GM10248 (cell line): ENCODE data around the gene DYRK1A.

Experiments
- CTCF ChIA-PET: fragments of 300-600 bp; sonication (Branson Sonifier 250); formaldehyde crosslinking; extraction: SDS; loops from one replicate; lab custom pipeline; 2021; ENCODE audit warnings: antibody characterized with exemption; lab: Yijun Ruan, JAX
- POLR2A ChIA-PET: fragments of 350-650 bp; sonication (Branson Sonifier 250); formaldehyde crosslinking; extraction: SDS; loops from one replicate; lab custom pipeline; 2020; ENCODE audit warnings: antibody characterized with exemption; lab: Yijun Ruan, JAX
- DNase-seq: peaks from one replicate; pipeline ENCODE4 v3.0.0; 2012; ENCODE audit errors: extremely low spot score
- TF ChIP-seq, protein P1 (sequence below): IDR thresholded peaks from 2 replicates; pipeline ENCODE4 v1.5.1; 2012; ENCODE audit warnings: mild to moderate bottlenecking, low read depth; ENCODE audit errors: extremely low read depth, missing control alignments, control extremely low read depth

DYRK1A gene

GRCh38 chr21:37551331-37551992, 184.9 kb downstream of the DYRK1A start:
- ChIA-PET CTCF (interaction anchor here (1.2 kb wide), 1 partner anchor 8 kb away, joined by 3 read pairs; no protein-coding TSS in a partner anchor), POLR2A (interaction anchor here (1.2 kb wide), 1 partner anchor 12 kb away, joined by 3 read pairs; no protein-coding TSS in a partner anchor)
- TF ChIP-seq, protein P1, sequence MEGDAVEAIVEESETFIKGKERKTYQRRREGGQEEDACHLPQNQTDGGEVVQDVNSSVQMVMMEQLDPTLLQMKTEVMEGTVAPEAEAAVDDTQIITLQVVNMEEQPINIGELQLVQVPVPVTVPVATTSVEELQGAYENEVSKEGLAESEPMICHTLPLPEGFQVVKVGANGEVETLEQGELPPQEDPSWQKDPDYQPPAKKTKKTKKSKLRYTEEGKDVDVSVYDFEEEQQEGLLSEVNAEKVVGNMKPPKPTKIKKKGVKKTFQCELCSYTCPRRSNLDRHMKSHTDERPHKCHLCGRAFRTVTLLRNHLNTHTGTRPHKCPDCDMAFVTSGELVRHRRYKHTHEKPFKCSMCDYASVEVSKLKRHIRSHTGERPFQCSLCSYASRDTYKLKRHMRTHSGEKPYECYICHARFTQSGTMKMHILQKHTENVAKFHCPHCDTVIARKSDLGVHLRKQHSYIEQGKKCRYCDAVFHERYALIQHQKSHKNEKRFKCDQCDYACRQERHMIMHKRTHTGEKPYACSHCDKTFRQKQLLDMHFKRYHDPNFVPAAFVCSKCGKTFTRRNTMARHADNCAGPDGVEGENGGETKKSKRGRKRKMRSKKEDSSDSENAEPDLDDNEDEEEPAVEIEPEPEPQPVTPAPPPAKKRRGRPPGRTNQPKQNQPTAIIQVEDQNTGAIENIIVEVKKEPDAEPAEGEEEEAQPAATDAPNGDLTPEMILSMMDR = no peak
- no peak for DNase-seq

DNA sequence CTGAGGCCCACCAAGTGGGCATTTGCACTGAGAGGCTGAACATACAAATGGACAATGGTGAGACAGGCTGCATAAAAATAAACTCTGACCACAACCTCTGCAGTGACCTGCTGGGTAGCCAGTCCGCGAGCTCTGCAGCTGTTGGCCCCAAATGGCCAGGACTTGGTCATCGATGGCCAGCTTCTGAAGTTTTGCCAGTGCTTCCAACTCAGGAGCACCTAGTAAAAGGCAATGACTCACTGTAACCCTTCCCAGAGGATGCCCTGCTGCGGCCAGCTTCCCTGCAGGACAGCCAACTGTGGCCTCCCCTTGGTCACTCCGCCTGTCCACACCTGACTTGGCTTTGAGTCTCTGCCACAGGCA, 185.4 kb downstream of the DYRK1A start:
- CTCF ChIA-PET = interaction anchor here (0.8 to 1.2 kb wide), 2 partner anchors 9 to 12 kb away, joined by 3 read pairs; no protein-coding TSS in a partner anchor
- TF ChIP-seq, protein P1 = no peak
- DNase-seq = no peak
- POLR2A ChIA-PET = no interaction called here

DNA sequence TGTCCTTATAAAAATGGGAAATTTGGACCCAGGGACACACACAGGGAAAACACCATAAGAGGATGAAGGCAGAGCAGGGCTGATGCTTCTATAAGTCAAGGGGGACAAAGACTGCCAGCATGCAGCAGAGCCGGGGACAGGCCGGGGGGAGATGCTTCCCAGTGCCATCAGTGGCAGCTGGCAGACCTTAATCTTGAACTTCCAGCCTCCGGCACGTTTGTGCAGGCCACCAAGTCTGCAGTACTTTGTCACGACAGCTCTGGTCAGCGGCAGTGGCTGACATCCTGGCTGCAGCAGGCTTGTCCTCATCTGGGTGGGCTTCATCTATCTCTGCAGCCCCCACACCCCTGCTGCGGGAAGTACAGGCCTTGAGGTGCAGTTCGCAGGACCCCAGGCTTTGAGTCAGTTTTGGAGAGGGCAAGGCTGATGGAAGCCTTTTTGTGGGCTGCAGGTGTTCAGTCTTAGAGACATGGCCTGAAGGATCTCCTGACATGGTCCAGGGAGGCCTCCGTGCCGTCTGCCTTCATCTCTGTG, 186.0 kb downstream of the DYRK1A start:
- TF ChIP-seq, protein P1 = no peak
- ChIA-PET POLR2A (no interaction called here), CTCF (interaction anchor here (0.8 kb wide), 1 partner anchor 11 kb away, joined by 3 read pairs; no protein-coding TSS in a partner anchor)
- no peak for DNase-seq

DNA sequence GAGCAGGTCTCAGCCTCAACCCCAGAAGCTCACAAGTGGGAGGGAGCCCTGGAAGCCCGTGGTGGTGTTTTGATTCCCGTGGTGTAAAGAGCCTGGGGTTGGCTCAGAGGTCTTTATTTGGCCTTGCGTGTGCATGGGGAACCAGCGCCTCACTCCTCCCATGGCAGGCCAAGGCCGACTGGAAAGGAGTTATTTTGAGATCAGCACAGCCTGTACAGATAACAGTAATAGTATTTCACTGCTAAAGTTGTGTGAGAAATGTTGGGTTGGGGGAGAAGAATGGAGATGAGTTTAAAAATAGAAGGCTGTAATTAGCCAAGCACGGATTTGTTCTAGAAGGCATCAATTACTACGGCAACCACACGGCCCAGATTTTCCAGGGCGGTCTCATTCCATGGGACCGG, 186.5 kb downstream of the DYRK1A start:
- TF ChIP-seq, protein P1 = no peak
- ChIA-PET CTCF (interaction anchor here (1.4 kb wide), 1 partner anchor 11 kb away, joined by 4 read pairs; no protein-coding TSS in a partner anchor), POLR2A (no interaction called here)
- DNase-seq = no peak

GRCh38 chr21:37554661-37555379, 188.2 kb downstream of the DYRK1A start:
- TF ChIP-seq, protein P1 = no peak
- no peak for DNase-seq
- CTCF ChIA-PET = interaction anchor here (1.2 to 1.4 kb wide), 3 partner anchors 9 to 178 kb away, joined by 3 to 5 read pairs (median 4); no protein-coding TSS in a partner anchor
- POLR2A ChIA-PET = no interaction called here

- ChIA-PET CTCF (interaction anchor here (1.2 to 1.5 kb wide), 3 partner anchors 8 to 179 kb away, joined by 3 to 5 read pairs (median 5); no protein-coding TSS in a partner anchor), POLR2A (no interaction called here)
- TF ChIP-seq, protein P1 = no peak
- DNase-seq = no peak
Measured at GRCh38 chr21:37555672-37556261, 189.2 kb downstream of the DYRK1A start.
